Stimulated activated naive CD8-positive, alpha-beta T cell treated with anti-CD3 and anti-CD28 coated beads, Interleukin-15, amount 100 ng/mL, for 72 hours (primary cell): Measurements from ENCODE around the gene CLECL1.
"Not testable (repeated sequence)": the region's sequence is repeated elsewhere in the genome, so short reads cannot be mapped to it uniquely, and the experiment has no call there.

ENCODE experiments used
- ATAC-seq: fragments of 150-1000 bp; cut with Tn5 transposase; 2 replicates; pipeline ENCODE4 v1.10.0; 2021; ENCODE audit warnings: mild to moderate bottlenecking, moderate library complexity
- DNase-seq, 2 donors: peaks; one replicate each; pipeline ENCODE4 v3.0.0; 2021 to 2022
- H3K27ac Mint-ChIP-seq, 2 donors: one replicate each; pipeline ENCODE4 v1.8.0; 2022; ENCODE audit warnings: mild to moderate bottlenecking in 2 of 2, mixed read lengths in 2 of 2, moderate library complexity in 2 of 2
- H3K27me3 Mint-ChIP-seq: one replicate; pipeline ENCODE4 v1.8.0; 2022; ENCODE audit warnings: mixed read lengths
- H3K4me1 Mint-ChIP-seq: one replicate; pipeline ENCODE4 v1.8.0; 2022; ENCODE audit warnings: mild to moderate bottlenecking, mixed read lengths
- H3K4me3 Mint-ChIP-seq, 2 donors: one replicate each; pipeline ENCODE4 v1.8.0; 2022; ENCODE audit warnings: mild to moderate bottlenecking in 2 of 2, mixed read lengths in 2 of 2, moderate library complexity in 1 of 2
- H3K9me3 Mint-ChIP-seq, 2 donors: one replicate each; pipeline ENCODE4 v1.8.0; 2022; ENCODE audit warnings: mixed read lengths in 2 of 2

Gene CLECL1

DNA sequence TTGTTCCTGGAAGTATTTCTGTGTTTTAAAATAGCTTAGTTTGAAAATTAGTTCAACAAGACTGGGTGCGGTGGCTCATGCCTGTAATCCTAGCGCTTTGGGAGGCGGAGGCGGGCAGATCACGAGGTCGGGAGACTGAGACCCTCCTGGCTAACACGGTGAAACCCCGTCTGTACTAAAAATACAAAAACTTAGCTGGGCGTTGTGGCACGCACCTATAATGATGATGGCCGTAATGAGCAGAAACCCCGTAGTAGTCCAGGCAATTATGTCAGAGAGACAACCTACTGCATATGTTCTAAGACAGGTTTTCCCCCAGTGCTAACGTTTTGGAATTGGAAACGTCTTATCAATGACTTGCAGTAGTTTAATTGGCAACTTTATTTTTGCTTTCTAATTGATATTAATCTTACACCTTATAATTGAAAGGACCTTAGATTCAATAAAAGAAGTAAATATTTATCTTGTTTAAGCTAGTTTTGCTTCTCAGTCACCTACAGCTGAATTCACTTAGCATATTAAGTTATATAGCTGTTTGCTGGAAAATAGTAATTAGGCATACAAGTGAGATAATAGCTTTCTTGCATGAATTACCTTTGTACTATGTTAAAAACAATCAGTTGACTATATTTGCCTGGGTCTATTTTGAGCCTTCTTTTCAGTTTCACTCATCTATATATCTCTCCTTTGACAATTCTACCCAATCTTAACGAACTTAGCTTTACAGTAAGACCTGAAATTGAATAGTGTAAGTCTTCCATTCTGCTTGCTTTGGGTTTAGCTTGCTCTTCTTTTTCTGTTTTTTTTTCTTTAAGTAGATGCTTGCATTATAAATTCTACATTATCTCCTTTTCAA is 15.6 kb downstream of the CLECL1 start:
- Mint-ChIP-seq H3K27me3 (no peaks in the 10 kb centered on the region), H3K4me1 (peaks cover 36% of the 10 kb centered on the region), H3K4me3 (no peak overlapping the region), H3K27ac (no peak overlapping the region), H3K9me3 (no peaks in the 10 kb centered on the region)
- no peak for ATAC-seq
- DNase-seq: no peak

DNA sequence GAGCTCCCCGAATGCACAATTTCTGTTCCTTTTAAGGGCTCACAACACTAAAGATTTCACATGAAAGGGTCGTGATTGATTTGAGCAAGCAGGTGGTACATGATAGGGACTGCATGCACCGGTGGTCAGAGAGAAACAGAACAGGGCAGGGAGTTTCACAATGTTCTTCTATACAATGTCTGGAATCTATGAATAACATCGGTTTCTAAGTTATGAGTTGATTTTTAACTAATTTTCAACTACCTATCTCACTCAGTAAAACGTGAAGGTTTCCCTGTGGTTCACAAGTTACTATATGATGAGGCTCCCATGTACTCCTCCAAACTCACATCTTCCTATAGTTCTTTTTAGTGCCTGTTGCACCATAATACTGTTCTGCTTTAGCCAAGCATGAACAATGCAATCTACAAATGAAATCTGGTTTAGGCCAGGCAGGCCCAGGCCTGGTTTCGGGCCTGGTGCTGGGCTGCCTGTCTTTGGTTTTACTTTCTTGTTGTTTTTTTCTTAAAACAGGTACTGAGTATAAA is 19.8 kb downstream of the CLECL1 start:
- not testable (repeated sequence) for H3K27me3 Mint-ChIP-seq, H3K9me3 Mint-ChIP-seq, ATAC-seq, H3K4me3 Mint-ChIP-seq, DNase-seq, H3K27ac Mint-ChIP-seq
- H3K4me1 Mint-ChIP-seq: peaks cover 37% of the 10 kb centered on the region

DNA sequence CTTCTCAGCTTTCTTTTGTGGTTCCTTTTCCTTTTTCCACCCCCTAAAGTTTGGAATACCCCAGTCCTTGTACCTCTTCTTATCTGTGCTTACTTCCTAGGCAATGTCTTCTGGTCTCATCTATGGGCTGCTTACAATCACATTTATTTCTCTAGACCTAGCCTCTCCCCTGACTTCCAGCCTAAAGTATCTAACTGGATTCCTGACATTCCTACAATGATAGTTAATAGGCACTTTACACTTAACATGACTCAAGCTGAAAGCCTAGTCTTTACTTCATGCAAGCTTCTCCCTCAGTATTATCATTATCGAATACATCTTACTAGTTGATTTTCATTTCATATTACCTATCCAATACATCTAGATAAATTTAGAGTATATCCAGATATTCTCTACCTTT is 21.2 kb downstream of the CLECL1 start:
- no peak overlapping the region for H3K4me3 Mint-ChIP-seq

DNA sequence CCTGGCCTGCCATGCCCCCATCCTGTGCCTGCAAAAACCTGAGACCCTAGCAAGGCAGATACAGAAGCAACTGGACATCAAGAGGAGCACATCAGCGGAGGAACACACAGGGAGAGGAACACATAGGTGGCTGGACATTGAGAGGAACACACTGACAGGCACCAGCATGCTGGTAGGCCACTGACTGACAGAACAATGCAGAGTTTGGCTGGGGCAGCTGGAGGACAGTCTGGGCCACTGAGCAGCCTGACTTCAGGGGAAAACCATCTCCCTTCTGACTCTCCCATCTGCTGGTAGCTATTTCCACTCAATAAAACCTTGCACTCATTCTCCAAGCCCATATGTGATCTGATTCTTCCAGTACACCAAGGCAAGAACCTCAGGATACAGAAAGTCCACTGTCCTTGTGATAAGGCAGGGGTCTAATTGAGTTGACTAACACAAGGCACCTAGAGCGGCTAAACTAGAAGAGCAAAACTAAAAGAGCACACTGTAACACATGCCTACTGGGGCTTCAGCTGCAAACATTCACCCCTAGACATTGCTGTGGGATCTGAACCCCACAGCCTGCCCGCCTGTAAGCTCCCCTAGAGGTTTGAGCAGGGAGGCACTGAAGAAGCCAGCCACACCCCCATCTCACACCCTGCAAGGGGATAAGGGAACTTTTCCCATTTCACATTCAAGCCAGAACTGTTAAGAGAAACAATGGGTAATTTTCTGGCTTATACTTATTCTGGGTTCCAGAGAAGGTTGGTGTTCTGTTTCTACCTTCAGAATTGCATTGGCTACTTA is 22.1 kb downstream of the CLECL1 start:
- Mint-ChIP-seq H3K27ac (peak overlapping the region in 1 of 2 donors; percentile 54), H3K9me3 (peaks cover 8 to 9% of the 10 kb centered on the region in 2 donors), H3K4me1 (peaks cover 53% of the 10 kb centered on the region), H3K27me3 (no peaks in the 10 kb centered on the region), H3K4me3 (no peak overlapping the region)
- DNase-seq (no peak), ATAC-seq (no peak)

More for the DNA sequence above, 21.2 kb downstream of the CLECL1 start:
- ATAC-seq (no peak), DNase-seq (no peak)
- no peaks in the 10 kb centered on the region for H3K27me3 Mint-ChIP-seq
- H3K4me1 Mint-ChIP-seq: peaks cover 51% of the 10 kb centered on the region
- H3K9me3 Mint-ChIP-seq: peaks cover 0 to under 1% of the 10 kb centered on the region in 2 donors
- peak overlapping the region in 1 of 2 donors; percentile 11 for H3K27ac Mint-ChIP-seq

DNA sequence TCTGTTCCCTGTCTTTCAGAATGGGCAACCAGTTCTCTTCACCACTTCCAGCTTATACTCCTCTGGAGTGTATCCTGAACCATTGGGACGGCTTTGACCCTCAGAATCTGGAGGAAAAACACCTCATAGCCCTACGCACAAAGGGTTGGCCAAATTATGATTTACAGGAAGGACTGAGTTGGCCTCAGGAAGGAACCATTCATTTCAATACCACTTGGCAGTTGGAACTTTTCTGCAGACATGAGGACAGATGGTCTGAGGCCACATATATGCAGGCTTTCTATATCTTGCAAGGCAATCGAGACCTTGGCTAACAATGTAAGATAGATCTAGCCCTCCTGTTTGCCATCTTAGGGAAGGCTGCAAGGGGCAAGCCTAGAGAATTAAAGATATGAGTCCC is 24.0 kb downstream of the CLECL1 start:
- DNase-seq: no peak
- peaks cover 52% of the 10 kb centered on the region for H3K4me1 Mint-ChIP-seq
- H3K9me3 Mint-ChIP-seq: peaks cover 22 to 23% of the 10 kb centered on the region in 2 donors
- peak overlapping the region in 1 of 2 donors; percentile 82 for H3K27ac Mint-ChIP-seq
- no peak overlapping the region for H3K4me3 Mint-ChIP-seq
- H3K27me3 Mint-ChIP-seq: no peaks in the 10 kb centered on the region
- no peak for ATAC-seq

DNA sequence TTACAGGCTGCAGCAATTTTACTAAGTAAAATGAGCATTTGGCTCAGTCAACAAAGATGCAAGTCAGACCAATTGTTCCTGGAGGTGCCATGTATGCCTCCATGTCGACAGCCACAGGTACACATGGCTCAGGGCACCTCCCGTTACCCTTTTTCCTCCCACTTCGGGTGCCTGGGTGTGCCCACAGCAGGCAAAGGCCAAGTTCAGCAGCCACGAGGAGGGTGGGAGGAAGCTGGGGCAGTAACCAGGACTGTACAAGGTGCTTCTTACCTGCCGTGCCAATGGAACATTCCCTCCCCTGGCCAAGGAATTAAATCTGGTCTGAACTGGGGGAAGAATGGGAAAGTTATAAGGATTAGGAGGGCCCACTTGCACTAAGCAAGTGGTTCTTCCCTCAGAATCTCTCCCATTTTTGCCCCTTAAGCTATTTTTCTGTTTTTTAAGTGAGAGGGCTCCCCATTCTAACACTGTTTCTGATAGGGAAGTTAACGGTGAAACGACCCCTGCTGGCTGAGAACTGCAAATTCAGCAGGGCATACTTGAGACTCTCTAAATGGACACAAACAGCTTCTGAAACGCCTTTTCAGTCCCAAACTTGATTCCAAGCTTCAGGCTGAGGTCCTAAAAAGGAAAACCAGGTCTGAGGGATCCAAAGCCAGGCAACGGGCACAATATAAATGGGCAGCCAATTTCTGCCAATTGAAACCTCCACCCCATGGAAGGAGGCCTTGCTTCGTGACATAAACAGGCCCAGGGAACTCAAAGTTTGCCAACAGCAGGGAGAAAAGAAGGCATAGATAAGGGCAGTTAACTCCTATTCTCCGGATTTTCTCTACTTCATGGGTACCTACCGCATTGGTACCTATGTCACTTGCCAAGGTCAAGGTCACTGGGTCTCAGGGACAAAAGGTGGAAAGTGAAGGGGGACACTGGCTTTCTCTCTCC is 24.8 kb downstream of the CLECL1 start:
- DNase-seq (peak; percentile 68 to 69), ATAC-seq (peak; percentile 84)
- Mint-ChIP-seq H3K4me1 (peaks cover 52% of the 10 kb centered on the region), H3K27me3 (no peaks in the 10 kb centered on the region), H3K27ac (peak overlapping the region; percentile 82 to 94), H3K9me3 (peaks cover 22 to 23% of the 10 kb centered on the region in 2 donors), H3K4me3 (peak overlapping the region; percentile 73 to 83)

DNA sequence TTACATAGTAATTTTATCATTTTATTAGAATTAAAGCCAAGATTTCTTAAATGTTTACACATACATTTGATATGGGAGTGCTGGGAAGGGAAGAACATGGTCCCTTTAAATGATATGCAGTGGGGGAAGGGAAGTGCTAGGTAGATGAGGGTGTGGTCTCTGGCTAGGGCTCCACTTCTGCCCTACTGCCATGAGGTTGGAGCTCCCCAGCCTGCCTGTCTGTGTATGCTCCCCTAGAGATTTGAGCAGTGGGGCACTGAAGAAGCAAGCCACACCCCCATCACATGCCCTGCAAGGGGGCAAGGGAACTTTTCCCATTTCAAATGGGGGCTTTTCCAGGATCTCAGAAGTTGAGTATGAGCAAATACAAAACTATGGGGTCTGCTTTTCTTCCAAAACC is 25.5 kb downstream of the CLECL1 start:
- Mint-ChIP-seq H3K27ac (peak overlapping the region; percentile 82 to 94), H3K4me1 (peaks cover 58% of the 10 kb centered on the region), H3K9me3 (peaks cover 22 to 23% of the 10 kb centered on the region in 2 donors), H3K4me3 (peak overlapping the region; percentile 73 to 83), H3K27me3 (no peaks in the 10 kb centered on the region)
- DNase-seq (peak; percentile 42 to 47), ATAC-seq (peak; percentile 76)

DNA sequence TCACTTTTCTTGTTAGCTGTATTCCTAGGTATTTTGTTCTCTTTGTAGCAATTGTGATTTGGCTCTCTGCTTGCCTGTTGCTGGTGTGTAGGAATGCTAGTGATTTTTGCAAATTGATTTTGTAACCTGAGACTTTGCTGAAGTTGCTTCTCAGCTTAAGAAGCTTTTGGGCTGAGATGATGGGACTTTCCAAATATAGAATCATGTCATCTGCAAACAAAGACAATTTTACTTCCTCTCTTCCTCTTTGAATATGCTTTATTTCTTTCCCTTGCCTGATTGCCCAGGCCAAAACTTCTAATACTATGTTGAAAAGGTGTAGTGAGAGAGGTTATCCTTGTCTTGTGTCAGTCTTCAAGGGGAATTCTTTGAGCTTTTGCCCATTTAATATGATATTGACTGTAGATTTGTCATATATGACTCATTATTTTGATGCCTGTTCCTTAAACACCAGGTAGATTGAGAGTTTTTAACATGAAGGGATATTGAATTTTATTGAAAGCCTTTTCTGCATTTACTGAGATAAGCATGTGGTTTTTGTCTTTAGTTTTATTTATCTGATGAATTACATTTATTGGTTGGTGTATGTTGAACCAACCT is 26.7 kb downstream of the CLECL1 start:
- Mint-ChIP-seq H3K4me1 (peaks cover 70% of the 10 kb centered on the region), H3K27me3 (no peaks in the 10 kb centered on the region)
- no peak for ATAC-seq

DNA sequence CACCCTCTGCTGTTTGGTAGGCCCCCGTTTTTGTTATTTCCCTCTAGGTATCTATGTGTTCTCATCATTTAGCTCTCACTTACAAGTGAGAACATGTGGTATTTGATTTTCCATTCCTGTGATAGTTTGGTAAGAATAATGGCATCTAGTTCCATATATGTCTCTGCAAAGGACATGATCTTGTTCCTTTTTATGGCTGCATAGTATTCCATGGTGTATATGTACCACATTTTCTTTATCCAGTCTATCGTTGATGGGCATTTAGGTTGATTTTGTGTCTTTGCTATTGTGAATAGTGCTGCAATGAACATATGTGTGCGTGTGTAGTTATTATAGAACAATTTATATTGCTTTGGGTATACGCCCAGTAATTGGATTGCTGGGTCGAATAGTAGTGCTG is 28.3 kb downstream of the CLECL1 start:
- not testable (repeated sequence) for DNase-seq, H3K27me3 Mint-ChIP-seq, H3K27ac Mint-ChIP-seq, ATAC-seq, H3K4me3 Mint-ChIP-seq
- Mint-ChIP-seq H3K4me1 (peaks cover 75% of the 10 kb centered on the region), H3K9me3 (peaks cover 23 to 26% of the 10 kb centered on the region in 2 donors)

More for the DNA sequence above, 26.7 kb downstream of the CLECL1 start:
- peak overlapping the region; percentile 44 to 60 for H3K4me3 Mint-ChIP-seq
- peaks cover 22 to 23% of the 10 kb centered on the region in 2 donors for H3K9me3 Mint-ChIP-seq
- H3K27ac Mint-ChIP-seq: peak overlapping the region; percentile 8 to 82
- no peak for DNase-seq

DNA sequence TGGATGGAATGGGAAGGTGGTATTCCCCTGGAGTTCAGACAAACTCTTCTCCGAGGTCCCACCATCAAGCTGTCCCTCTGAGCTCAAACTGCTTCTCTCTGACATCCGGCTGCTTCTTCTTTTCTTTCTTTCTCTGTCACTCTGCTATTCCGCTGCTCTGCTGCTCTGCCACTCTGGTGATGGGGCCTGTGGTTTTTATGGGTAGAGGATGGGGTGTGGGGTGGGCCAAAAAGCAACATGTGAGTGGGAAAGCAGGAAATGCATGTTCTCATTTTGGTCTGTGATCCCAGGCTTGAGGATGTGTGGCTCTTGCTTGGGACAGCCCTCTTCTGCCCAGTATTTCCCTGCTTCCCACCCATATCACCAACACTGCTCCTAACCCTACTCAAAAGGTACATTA is 30.6 kb downstream of the CLECL1 start:
- Mint-ChIP-seq H3K4me1 (peaks cover 73% of the 10 kb centered on the region), H3K27ac (peak overlapping the region; percentile 81 to 91), H3K27me3 (no peaks in the 10 kb centered on the region), H3K4me3 (peak overlapping the region; percentile 75), H3K9me3 (peaks cover 29 to 30% of the 10 kb centered on the region in 2 donors)
- ATAC-seq: peak; percentile 75
- peak in 1 of 2 donors; percentile 72 for DNase-seq

DNA sequence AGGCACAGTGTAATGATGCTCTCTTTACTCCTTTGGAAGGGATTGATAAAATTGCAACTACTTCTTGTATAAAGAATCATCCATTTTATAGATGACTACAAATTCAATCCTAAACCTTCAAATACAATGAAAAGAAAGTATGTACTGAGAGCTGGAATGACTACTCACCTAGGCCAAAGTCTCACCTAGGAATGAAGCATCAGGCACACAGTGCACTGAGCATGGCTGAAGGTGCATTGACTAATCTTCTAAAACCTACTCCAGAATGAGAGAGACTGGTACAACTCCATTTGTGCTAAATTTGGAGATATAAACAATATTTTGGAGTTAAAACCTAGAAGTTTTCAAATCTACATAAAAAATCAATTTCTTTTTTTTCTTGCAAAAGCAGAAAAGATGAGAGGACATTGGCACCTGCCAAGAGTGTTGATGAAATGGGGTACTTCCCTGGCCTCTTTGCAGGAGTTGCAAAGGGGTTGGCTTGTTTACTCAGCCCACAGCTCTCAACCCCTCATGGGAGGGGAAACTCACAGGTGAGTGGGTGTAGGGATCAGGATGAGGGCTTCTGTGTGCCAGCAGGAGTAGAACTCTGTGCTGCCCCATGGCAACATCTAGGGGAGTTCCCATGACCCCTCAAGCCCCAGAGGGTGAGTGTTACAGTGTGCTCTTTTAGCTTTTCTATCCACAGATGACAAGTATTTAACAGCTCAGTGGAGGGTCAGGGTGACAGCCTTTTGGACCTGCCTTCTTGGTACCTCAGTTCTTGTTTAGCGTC is 31.3 kb downstream of the CLECL1 start:
- DNase-seq (peak; percentile 44 to 56), ATAC-seq (peak; percentile 75)
- peaks cover 73% of the 10 kb centered on the region for H3K4me1 Mint-ChIP-seq
- peak overlapping the region; percentile 81 to 91 for H3K27ac Mint-ChIP-seq
- H3K9me3 Mint-ChIP-seq: peaks cover 28 to 37% of the 10 kb centered on the region in 2 donors
- H3K27me3 Mint-ChIP-seq: no peaks in the 10 kb centered on the region
- peak overlapping the region; percentile 75 for H3K4me3 Mint-ChIP-seq

DNA sequence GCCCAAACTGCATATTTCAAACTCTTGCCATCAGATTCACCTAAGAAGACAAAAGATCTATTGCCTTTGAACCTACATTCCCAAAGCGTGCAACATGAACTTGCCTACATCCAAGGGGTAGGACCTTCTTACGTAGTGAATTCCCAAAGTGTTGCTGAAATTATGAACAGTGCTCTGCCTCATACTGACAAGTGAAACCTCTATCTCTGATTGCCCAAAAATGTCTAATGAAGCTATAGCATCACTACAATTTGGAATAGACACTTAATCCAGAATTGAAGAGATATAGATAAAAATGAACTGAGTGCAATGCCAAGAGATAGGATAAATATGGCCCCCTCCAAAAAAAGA is 32.3 kb downstream of the CLECL1 start:
- Mint-ChIP-seq H3K9me3 (peaks cover 21 to 36% of the 10 kb centered on the region in 2 donors), H3K4me3 (peak overlapping the region; percentile 6 to 75), H3K27me3 (no peaks in the 10 kb centered on the region), H3K27ac (peak overlapping the region; percentile 24 to 81), H3K4me1 (peaks cover 68% of the 10 kb centered on the region)
- ATAC-seq (no peak), DNase-seq (no peak)

DNA sequence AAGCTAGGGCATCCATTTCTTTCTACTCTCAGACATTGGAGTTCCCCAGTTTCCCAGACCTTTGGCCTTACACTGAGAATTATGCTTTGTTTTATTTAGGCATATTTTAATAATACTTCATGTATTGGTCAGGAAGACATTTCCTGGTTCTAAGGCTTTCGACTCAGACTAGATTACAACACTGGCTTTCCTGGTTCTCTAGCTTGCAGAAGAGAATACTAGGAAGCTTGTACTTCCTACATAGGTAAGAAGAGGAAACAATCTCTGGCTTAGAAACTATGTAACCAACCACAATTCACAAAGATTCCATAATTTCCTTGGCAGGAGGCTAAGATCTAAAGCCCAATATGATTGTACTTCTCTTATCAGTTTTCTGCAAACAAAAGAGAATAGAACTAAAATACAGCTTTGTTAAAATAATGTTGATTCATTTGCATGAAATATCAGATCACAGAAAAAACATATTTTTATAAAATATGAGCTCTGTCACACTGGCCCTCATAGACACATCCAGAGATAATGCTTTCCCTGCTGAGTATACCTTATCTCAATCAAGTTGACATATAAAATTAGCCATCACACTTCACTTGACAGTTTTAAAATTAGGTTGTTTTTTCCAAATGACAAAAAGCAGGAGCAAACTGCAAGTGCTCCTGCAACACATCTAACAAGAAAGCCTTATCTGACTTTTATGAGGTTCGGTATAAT is 32.8 kb downstream of the CLECL1 start:
- H3K4me3 Mint-ChIP-seq: no peak overlapping the region
- DNase-seq: no peak
- peaks cover 72% of the 10 kb centered on the region for H3K4me1 Mint-ChIP-seq
- H3K27ac Mint-ChIP-seq: peak overlapping the region in 1 of 2 donors; percentile 69
- H3K27me3 Mint-ChIP-seq: no peaks in the 10 kb centered on the region
- ATAC-seq: no peak
- peaks cover 19 to 36% of the 10 kb centered on the region in 2 donors for H3K9me3 Mint-ChIP-seq
